PFSK-1 (cell line): ENCODE results near the gene LYSMD2.

ENCODE experiments used
- POLR2AphosphoS5 ChIP-seq: IDR thresholded peaks from 2 replicates; pipeline ENCODE4 v1.6.1; 2012; ENCODE audit warnings: low read depth, mild to moderate bottlenecking, control low read depth, low read length, moderate library complexity
- REST ChIP-seq, 2 experiments: IDR thresholded peaks; 2 replicates each; pipeline versions ENCODE4 v1.6.1 to v1.8.0; 2011 to 2012; ENCODE audit warnings: low read depth in 2 of 2, low read length in 2 of 2, control low read depth in 1 of 2, inconsistent platforms in 1 of 2, mild to moderate bottlenecking in 1 of 2, moderate library complexity in 1 of 2; ENCODE audit not compliant: insufficient read depth in 1 of 2
- SIN3A ChIP-seq: IDR thresholded peaks from 2 replicates; pipeline ENCODE4 v1.6.1; 2012; ENCODE audit warnings: mild to moderate bottlenecking, low read length, moderate library complexity, borderline replicate concordance; ENCODE audit not compliant: insufficient read depth
- TAF1 ChIP-seq: IDR thresholded peaks from 2 replicates; pipeline ENCODE4 v1.6.1; 2012; ENCODE audit warnings: low read length, control low read depth, borderline replicate concordance; ENCODE audit not compliant: insufficient read depth

- TF ChIP-seq REST (IDR thresholded peaks at IDR 0.05; ENCODE audit: insufficient read depth in 1 of 2, low read depth in 2 of 2, low read length in 2 of 2) (no peak), POLR2AphosphoS5 (no peak), TAF1 (no peak), SIN3A (no peak; the same call in 1 of the 2 replicates)
Measured at GRCh38 chr15:51751697-51752683, 14.5 kb upstream of the LYSMD2 start.
